Epithelial cell of esophagus (primary cell): ENCODE data around the gene PPFIBP1.

Source experiments
- DNase-seq: peaks from one replicate; pipeline ENCODE4 v3.0.0; 2010; ENCODE audit warnings: low read depth
- H3K4me3 ChIP-seq: 2 replicates; pipeline ENCODE4 v1.5.1; 2011; ENCODE audit warnings: mild to moderate bottlenecking, low read length, control low read depth
- CTCF ChIP-seq: IDR thresholded peaks from 2 replicates; pipeline ENCODE4 v1.5.1; 2011; ENCODE audit warnings: low read depth, mild to moderate bottlenecking, low read length, control low read depth, inconsistent platforms; ENCODE audit not compliant: insufficient read depth; ENCODE audit errors: missing control alignments

Gene PPFIBP1

GRCh38 chr12:27614866-27615265 is 90.9 kb downstream of the PPFIBP1 start:
- H3K4me3 ChIP-seq = no peak overlapping the region

GRCh38 chr12:27615331-27615891 is 91.4 kb downstream of the PPFIBP1 start:
- H3K4me3 ChIP-seq = no peak overlapping the region
- no peak for TF ChIP-seq CTCF
- DNase-seq = no peak

More at GRCh38 chr12:27614866-27615265, 90.9 kb downstream of the PPFIBP1 start:
- TF ChIP-seq CTCF = no peak
- no peak for DNase-seq

GRCh38 chr12:27616356-27617142 is 92.5 kb downstream of the PPFIBP1 start:
- DNase-seq = peak; percentile 42
- TF ChIP-seq CTCF = no peak
- H3K4me3 ChIP-seq = no peak overlapping the region

GRCh38 chr12:27618836-27619235 is 94.8 kb downstream of the PPFIBP1 start:
- TF ChIP-seq CTCF = no peak
- no peak overlapping the region for H3K4me3 ChIP-seq
- DNase-seq = no peak

- H3K4me3 ChIP-seq = no peak overlapping the region
- peak; percentile 85 for DNase-seq
- no peak for TF ChIP-seq CTCF
Measured at GRCh38 chr12:27619308-27619707, 95.3 kb downstream of the PPFIBP1 start.

GRCh38 chr12:27620121-27620520 is 96.1 kb downstream of the PPFIBP1 start:
- TF ChIP-seq CTCF = no peak
- DNase-seq = no peak
- no peak overlapping the region for H3K4me3 ChIP-seq
